Breast epithelium (tissue), 3 donors: ENCODE measurements around the gene HERC5.

ENCODE experiments used
- CTCF ChIP-seq, 3 donors: fragments of 450-650 bp; IDR thresholded peaks; one replicate each; pipeline ENCODE4 v1.5.1; 2016 to 2017; ENCODE audit warnings: antibody characterized with exemption in 3 of 3, mild to moderate bottlenecking in 3 of 3, moderate library complexity in 3 of 3
- POLR2A ChIP-seq: fragments of 450-650 bp; IDR thresholded peaks from one replicate; pipeline ENCODE4 v1.6.1; 2016; ENCODE audit warnings: antibody characterized with exemption, mild to moderate bottlenecking, moderate library complexity
- POLR2AphosphoS5 ChIP-seq, 3 donors: sonication (generic); formaldehyde crosslinking; IDR thresholded peaks; one replicate each; pipeline ENCODE4 v1.6.1; 2017; ENCODE audit warnings: antibody characterized with exemption in 3 of 3

GRCh38 chr4:88481537-88481936, 24.6 kb downstream of the HERC5 start:
- no peak for TF ChIP-seq CTCF (IDR thresholded peaks at IDR 0.05)
- TF ChIP-seq POLR2A = no peak
- no peak for TF ChIP-seq POLR2AphosphoS5 (IDR thresholded peaks at IDR 0.05)
